NCI-H1048 (cell line): Measurements from ENCODE around the gene NEUROG3.
"Not testable (repeated sequence)": the region's sequence is repeated elsewhere in the genome, so short reads cannot be mapped to it uniquely, and the experiment has no call there.

Experiments
- DNase-seq: peaks from one replicate; lab custom pipeline; 2025; lab: John Stamatoyannopoulos, UW

The NEUROG3 gene

DNA sequence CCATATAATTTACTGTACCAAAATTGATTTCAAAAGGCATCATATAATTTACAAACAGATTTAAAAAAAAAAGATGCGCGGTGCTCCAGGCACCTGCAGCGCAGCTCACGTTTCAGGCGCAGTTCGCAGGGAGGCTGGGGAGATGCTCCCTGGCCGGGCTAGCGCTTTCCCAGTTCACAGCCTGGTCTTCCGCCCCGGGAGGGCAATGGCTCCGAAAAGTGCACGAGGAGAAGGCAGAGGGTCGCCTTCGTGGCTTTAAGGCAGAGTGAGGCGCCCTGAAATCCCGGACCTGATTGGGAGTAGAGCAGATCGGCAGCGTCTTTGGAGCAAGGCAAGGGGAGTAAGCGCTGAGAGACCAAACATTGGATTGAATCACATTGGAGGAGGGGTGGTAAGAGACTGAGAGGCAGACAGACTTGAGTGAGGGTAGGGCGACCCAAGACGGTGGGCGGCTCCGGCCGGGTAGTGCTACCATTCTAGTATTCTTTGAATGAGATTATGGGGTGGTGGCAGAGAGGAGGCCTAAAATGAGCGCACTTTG, 1.5 kb downstream of the NEUROG3 start:
- DNase-seq, result no peak

DNA sequence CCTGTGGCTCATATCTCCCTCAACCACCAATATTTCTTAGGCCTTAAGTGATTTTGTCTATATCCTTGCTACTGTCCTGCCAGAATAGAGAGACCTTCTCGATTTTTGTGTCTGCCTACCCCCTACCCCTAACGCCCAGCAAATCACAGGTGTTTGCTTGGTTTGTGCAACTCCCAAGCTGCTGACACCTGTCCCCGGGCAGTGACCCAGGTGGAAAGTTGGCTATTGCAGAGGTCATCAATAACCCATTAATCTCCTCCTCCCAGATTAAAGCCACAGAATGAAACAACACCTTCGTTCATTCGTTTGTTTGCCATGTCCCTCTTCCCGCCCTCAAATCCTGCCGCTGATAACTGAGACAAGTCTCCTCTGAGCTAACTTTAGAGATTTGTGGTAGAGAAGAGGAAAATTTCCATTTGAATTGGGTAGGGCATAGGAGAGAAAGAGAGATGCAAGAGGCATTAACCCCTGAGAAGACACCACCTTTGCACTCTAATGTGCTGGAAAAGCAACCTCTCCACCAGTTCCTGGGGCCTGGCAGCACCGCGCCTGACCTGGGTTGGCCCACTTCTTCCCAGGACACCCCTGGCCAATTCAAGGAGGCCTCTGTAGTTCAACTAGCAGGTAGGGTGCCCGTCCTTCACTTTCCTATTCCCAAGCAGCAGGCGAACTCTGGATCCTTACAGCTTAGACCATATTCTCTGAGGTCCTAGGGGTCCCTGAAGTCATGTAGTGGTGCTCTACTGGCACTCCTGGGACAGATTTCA, 3.0 kb downstream of the NEUROG3 start:
- DNase-seq, result no peak

GRCh38 chr10:69569396-69569934, 3.8 kb downstream of the NEUROG3 start:
- DNase-seq, result no peak

DNA sequence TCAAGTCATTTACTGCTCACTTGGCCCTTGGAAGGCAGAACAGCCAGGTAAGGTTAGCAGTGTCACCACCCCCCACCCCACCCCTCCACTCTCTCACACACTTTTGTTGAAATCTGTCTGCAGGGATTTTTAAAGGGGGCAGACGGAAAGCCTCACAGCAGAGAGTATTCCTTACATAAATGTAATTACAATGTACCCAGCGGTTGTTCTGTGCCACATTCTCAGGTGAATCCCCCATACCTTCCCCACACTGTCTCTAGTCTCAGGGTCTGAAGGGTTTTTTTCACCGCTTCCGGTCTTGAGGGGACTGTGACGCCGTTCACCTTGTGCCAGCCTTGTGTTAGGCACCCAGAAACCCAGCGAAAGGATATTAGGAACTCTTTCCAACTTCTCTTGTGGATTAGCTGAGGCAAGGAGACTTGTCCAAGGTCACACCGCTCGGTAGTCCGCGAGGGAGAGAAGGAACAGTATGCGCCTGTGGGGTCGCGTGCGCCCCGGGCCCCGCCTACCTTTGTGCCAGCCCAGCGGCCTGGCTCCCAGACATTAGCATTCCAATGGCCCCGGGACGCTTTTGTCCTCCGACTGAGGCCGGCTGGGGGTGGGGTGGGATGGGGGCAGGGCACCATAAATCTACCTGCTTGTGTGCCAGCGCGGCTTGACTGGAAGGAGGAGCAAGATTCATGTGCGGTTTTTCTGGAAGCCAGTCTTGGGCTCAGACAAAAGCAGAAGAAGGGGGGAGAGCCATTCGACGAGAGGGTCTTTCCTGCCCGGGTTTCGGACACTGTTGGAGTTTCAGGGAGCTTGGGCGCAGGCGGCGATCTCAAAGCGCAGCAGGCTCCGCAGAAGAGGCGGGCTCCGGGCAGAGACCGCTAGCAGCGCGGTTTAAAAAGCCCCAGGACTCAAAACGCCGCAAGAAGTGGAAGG, 4.5 kb downstream of the NEUROG3 start:
- DNase-seq, result no peak

DNA sequence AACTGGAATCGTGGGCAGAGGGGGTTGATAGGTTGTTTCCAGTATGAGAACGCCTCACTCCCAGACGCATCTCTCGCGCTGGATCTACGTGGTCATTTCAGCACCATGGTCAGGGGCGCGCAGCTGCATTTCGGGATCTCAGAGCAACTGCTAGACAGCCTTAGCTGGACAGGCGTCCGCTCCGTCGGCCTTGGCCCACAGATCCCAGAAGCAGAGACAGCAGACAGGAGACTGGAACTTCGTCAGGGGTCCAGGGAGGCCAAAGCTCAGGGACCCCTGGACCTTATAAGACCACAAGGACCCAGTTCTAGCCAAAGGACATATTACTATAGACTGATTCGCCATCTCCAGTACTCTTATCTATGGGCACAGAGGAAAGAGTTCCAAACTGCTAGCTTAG, 5.3 kb downstream of the NEUROG3 start:
- no peak for DNase-seq

GRCh38 chr10:69562731-69563254, 10.4 kb downstream of the NEUROG3 start:
- no peak for DNase-seq

DNA sequence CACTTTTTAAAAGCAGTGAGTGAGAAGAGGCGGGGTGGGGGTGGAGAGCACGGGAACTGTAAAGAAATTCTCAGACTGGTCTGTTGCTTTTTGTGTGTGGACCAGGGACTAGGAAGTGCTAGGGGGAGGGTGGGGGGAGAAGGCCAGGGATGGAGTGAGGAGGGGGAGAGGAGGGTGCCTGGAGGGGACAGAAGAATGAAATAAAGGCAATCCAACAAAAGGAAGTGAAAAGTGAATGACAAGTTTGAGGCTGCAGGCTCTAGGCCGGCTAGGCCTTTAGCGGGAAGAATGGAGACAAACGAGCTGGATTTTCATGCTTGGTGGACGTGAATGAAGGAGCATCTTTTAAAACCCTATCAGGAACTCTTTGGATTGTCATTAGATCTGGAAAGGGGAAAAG, 13.7 kb downstream of the NEUROG3 start:
- DNase-seq, result no peak

DNA sequence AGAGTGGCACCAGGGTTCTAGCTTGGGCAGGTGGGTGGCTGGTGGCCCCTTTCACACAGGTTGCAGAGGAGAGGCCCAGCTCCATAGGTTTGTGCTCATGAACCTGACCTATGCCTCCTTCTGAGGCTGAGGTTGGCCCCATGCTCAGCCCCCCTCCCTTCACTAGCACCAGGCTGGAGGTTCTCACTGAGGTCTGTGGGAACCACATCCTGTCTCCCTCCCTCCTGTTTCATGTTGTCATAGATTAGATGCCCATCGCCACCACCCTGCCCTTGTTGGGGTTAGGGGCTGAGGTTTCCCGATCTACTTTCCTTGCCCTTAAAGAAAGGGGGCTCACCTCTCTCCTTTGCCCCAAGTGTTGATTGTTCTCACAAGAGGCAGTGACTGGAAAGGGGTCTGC, 14.7 kb downstream of the NEUROG3 start:
- no peak for DNase-seq

DNA sequence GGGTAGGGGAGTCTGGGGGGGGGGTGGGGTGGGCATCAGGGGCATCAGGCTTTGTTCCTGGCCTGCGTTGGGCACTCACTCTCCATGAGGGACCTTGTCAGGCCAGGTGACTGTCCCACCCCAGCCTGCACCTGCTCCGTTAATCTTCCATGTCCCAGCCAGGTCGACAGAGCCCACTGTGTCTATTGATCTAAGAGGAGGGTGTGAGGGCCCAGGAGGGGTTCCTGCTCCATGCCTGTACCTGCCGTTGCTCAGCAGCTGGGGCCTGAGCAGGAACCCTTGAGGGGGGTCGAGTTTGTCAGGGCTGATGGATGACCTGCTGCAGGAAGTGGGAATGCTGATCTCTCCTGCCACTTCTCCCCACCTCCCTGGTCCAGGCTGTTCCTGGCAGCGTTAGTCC, 18.6 kb downstream of the NEUROG3 start:
- no peak for DNase-seq

- no peak for DNase-seq
Measured at GRCh38 chr10:69553328-69553727, 19.9 kb downstream of the NEUROG3 start.

DNA sequence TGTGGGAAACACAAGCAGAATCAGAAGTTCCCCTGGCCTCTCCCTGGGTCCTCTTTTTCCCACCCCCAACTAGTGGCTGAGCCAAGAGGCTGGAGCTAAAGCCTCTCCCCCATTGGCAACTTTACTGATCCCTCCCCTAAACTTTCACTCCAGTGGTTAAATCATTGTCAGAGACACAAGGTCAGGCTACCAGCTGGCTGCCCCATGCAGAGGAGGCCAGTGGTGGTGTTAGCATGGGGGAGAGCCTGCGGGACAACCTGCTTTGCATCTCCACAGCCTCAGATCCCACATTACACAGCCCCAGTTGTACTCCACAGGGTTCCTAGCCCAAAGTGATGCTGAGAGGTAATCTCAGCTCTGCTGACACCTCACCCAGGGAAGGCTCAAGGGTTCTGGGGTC, 21.0 kb downstream of the NEUROG3 start:
- DNase-seq, result no peak

- no peak for DNase-seq
Measured at GRCh38 chr10:69549959-69550358, 23.3 kb downstream of the NEUROG3 start.

DNA sequence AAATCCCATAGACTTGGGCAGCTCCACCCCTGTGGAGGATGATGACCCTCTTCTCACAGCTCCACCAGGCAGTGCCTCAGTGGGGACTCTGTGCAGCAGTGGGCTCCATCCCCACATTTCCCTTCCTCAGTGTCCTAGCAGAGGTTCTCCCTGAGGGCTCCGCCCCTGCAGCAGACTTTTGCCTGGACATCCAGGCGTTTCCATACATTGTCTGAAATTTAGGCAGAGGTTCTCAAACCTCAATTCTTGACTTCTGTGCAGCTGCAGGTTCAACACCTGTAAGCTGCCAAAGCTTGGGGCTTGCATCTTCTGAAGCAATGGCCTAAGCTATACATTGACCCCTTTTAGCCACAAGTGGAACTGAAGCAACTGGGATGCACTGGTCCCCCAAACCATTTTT, 31.8 kb downstream of the NEUROG3 start:
- no peak for DNase-seq

DNA sequence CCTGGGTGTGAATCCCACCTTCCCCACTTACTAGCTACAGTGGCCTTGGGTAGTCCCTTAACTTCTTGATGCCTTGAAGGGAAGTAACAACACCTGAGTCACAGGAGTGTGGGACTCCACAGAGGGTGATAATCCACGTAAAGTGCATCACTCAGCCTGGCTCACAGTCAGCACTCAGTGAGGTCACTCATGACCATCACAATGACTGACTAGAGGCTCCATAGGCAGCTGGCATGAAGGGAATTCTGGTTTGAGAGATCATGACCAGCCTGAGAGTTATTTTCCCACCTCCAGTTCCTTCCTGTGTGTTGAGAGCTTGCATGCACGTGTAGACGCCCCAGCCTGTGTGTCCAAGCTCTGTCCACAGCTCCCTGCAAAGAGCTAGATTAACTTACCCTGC, 34.8 kb downstream of the NEUROG3 start:
- DNase-seq, result no peak

- DNase-seq, result no peak
Measured at GRCh38 chr10:69537449-69537848, 35.8 kb downstream of the NEUROG3 start.

DNA sequence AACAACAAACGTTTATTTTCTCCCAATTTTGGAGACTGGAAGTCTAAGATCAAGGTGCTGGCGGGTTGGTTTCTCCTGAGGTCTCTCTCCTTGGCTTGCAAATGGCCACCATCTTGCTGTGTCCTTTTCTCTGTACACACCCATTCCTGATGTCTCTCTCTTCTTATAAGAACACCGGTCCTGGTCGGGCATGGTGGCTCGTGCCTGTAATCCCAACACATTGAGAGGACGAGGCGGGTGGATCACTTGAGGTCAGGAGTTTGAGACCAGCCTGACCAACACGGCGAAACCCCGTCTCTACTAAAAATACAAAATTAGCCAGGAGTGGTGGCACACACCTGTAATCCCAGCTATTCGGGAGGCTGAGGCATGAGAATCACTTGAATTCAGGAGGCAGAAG, 36.7 kb downstream of the NEUROG3 start:
- not testable (repeated sequence) for DNase-seq

DNA sequence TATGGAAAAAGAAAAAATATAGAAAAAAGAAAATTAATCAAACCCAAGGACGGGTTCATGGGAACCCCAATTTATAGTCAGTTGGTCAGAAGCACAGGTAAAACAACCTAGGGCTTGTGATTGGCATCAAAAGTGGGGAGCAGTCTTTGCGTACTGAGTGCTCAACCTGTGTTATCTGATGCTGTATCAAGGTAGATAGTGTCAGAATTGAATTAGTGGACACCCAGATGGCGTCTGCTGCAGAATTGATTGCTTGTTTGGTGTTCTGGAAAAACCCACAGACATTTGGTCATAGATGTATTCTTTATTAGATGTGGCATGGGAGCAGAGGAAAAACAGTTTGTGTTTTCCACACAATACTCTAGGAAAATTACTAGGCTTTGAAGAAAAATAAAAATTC, 39.6 kb downstream of the NEUROG3 start:
- DNase-seq, result no peak

GRCh38 chr10:69527961-69528360, 45.3 kb downstream of the NEUROG3 start:
- no peak for DNase-seq
